Effector memory CD8-positive, alpha-beta T cell (primary cell): ENCODE data around the gene PPIG.
"Not testable (repeated sequence)": the region's sequence is repeated elsewhere in the genome, so short reads cannot be mapped to it uniquely, and the experiment has no call there.

Experiments used
- ATAC-seq: fragments of 150-1000 bp; cut with Tn5 transposase; replicated peaks from 2 replicates; pipeline ENCODE4 v1.10.0; 2021; ENCODE audit warnings: mild to moderate bottlenecking, moderate library complexity
- DNase-seq, 3 experiments: peaks; one replicate each; pipeline ENCODE4 v3.0.0; 2021
- H3K27ac Mint-ChIP-seq, 2 donors: one replicate each; pipeline ENCODE4 v1.8.0; 2022; ENCODE audit warnings: mild to moderate bottlenecking in 2 of 2, mixed read lengths in 2 of 2, moderate library complexity in 2 of 2
- H3K27me3 Mint-ChIP-seq, 2 donors: one replicate each; pipeline ENCODE4 v1.8.0; 2022; ENCODE audit warnings: mixed read lengths in 2 of 2
- H3K36me3 Mint-ChIP-seq: one replicate; pipeline ENCODE4 v1.8.0; 2022; ENCODE audit warnings: mild to moderate bottlenecking, moderate library complexity, mixed read lengths; ENCODE audit not compliant: insufficient read depth
- H3K4me1 Mint-ChIP-seq, 2 donors: one replicate each; pipeline ENCODE4 v1.8.0; 2022; ENCODE audit warnings: low read depth in 2 of 2, mixed read lengths in 2 of 2
- H3K4me3 Mint-ChIP-seq, 2 donors: one replicate each; pipeline ENCODE4 v1.8.0; 2022; ENCODE audit warnings: mild to moderate bottlenecking in 2 of 2, mixed read lengths in 2 of 2, moderate library complexity in 2 of 2
- H3K9me3 Mint-ChIP-seq, 2 donors: one replicate each; pipeline ENCODE4 v1.8.0; 2022; ENCODE audit warnings: mixed read lengths in 2 of 2

Gene PPIG

DNA sequence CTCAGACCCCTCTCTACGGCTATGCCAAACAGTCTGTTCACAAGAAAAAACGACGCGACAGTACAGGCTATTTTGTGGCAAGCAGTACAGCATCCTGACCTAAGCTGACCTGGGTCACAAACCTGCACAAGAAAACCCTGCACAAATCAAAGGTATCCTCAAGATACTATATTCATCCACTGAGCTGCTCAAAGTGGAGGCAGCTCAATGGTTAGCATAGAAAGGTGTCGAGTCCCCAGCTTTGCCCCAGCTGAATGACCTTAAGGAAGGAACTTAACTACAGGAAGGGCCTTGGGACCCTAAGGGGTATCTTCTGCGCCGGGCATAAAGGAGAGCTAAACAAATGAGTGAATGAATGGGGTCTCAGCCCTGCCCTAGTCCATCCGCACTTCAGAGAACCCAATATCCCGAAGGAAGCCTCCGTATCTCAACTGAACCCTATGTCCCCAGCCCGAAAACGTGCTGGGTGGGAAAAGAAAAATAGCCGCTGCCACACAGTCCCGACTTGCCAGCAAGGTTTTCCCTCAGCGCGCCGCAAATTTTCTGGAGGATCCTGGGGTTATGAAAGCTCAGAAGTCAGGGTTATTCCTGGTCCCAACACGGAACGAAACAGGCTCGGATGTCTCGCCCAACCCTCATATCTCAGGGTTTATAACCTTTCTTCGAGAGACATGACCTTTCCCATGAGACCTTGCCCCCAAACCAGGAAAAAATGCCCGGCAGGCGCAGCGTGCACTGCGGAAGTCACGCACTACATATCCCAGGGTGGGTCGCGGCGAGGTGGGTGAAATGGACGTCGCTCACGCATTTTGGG is 10.8 kb upstream of the PPIG start, which contains the start of gene FASTKD1:
TSS of gene FASTKD1 (minus strand) at position 706 of the 814 bp plus-strand sequence. CDS start 1,836 bp downstream, outside the sequence.
- Mint-ChIP-seq H3K27me3 (no peaks in the 10 kb centered on the region), H3K9me3 (no peaks in the 10 kb centered on the region), H3K27ac (peak within 1 kb of the TSS; percentile 87 to 89), H3K36me3 (peaks cover 2% of the 10 kb centered on the region), H3K4me1 (peaks cover 8 to 13% of the 10 kb centered on the region in 2 donors), H3K4me3 (peak within 1 kb of the TSS; percentile 96 to 98)
- DNase-seq (peak; percentile 73 to 75 (median 74)), ATAC-seq (peak; percentile 100)

GRCh38 chr2:169573974-169574299 is 10.2 kb upstream of the PPIG start:
- peak overlapping the region; percentile 96 to 98 for H3K4me3 Mint-ChIP-seq
- DNase-seq = no peak

GRCh38 chr2:169574539-169574938 is 9.6 kb upstream of the PPIG start:
- not testable (repeated sequence) for DNase-seq, ATAC-seq, H3K9me3 Mint-ChIP-seq, H3K4me3 Mint-ChIP-seq, H3K27ac Mint-ChIP-seq, H3K27me3 Mint-ChIP-seq, H3K36me3 Mint-ChIP-seq
- peaks cover 8 to 13% of the 10 kb centered on the region in 2 donors for H3K4me1 Mint-ChIP-seq

More at GRCh38 chr2:169573974-169574299, 10.2 kb upstream of the PPIG start:
- H3K36me3 Mint-ChIP-seq = peaks cover under 1% of the 10 kb centered on the region
- no peaks in the 10 kb centered on the region for H3K27me3 Mint-ChIP-seq
- ATAC-seq = no peak
- H3K9me3 Mint-ChIP-seq = no peaks in the 10 kb centered on the region
- peak overlapping the region; percentile 87 to 89 for H3K27ac Mint-ChIP-seq
- H3K4me1 Mint-ChIP-seq = peaks cover 8 to 13% of the 10 kb centered on the region in 2 donors

DNA sequence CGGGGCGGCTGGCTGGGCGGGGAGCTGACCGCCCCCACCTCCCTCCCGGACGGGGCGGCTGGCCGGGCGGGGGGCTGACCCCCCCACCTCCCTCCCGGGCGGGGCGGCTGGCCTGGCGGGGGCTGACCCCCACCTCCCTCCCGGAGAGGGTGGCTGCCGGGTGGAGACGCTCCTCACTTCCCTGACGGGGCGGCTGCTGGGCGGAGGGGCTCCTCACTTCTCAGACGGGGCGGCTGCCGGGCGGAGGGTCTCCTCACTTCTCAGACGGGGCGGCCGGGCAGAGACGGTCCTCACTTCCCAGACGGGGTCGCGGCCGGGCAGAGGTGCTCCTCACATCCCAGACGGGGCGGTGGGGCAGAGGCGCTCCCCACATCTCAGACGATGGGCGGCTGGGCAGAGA is 8.9 kb upstream of the PPIG start:
- not testable (repeated sequence) for DNase-seq, H3K27ac Mint-ChIP-seq, ATAC-seq, H3K27me3 Mint-ChIP-seq, H3K4me3 Mint-ChIP-seq, H3K36me3 Mint-ChIP-seq, H3K9me3 Mint-ChIP-seq, H3K4me1 Mint-ChIP-seq

GRCh38 chr2:169579044-169579443 is 5.1 kb upstream of the PPIG start:
- DNase-seq (no peak), ATAC-seq (no peak)
- peaks cover 2 to 3% of the 10 kb centered on the region in 2 donors for H3K4me1 Mint-ChIP-seq
- H3K27ac Mint-ChIP-seq = no peak overlapping the region
- H3K36me3 Mint-ChIP-seq = peaks cover 2% of the 10 kb centered on the region
- H3K4me3 Mint-ChIP-seq = no peak overlapping the region
- H3K9me3 Mint-ChIP-seq = peaks cover 0 to 2% of the 10 kb centered on the region in 2 donors
- no peaks in the 10 kb centered on the region for H3K27me3 Mint-ChIP-seq

DNA sequence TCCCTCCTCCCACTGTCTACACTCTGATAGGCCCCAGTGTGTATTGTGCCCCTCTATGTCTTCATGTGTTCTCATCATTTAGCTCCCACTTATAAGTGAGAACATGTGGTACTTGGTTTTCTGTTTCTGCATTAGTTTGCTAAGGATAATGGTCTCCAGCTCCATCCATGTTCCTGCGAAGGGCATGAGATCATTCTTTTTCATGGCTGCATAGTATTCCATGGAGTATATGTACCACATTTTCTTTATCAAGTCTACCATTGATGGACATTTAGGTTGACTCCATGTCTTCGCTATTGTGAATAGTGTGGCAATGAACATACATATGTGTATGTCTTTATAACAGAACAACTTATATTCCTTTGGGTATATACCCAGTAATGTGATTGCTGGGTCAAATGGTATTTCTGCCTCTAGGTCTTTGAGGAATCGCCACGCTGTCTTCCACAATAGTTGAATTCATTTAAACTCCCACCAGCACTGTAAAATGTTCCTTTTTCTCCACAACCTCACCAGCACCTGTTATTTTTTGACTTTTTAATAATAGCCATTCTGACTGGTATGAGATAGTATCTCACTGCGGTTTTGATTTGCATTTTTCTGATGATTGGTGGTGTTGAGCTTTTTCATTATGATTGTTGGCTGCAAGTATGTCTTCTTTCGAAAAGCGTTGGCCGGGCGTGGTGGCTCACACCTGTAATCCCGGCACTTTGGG is 1.4 kb upstream of the PPIG start:
- Mint-ChIP-seq H3K27ac (peak overlapping the region; percentile 100), H3K36me3 (peaks cover 16% of the 10 kb centered on the region), H3K4me1 (peaks cover 19 to 23% of the 10 kb centered on the region in 2 donors)
- not testable (repeated sequence) for ATAC-seq, H3K4me3 Mint-ChIP-seq, H3K27me3 Mint-ChIP-seq, H3K9me3 Mint-ChIP-seq, DNase-seq

- peak overlapping the region; percentile 100 for H3K27ac Mint-ChIP-seq
- peaks cover 21 to 27% of the 10 kb centered on the region in 2 donors for H3K4me1 Mint-ChIP-seq
- H3K9me3 Mint-ChIP-seq = peaks cover 0 to 2% of the 10 kb centered on the region in 2 donors
- peaks cover 20% of the 10 kb centered on the region for H3K36me3 Mint-ChIP-seq
- ATAC-seq (no peak), DNase-seq (no peak)
- no peaks in the 10 kb centered on the region for H3K27me3 Mint-ChIP-seq
- peak overlapping the region in 1 of 2 donors; percentile 99 for H3K4me3 Mint-ChIP-seq
These were observed 633 bp upstream of the PPIG start for GRCh38 chr2:169583518-169583917.

- peak overlapping the region; percentile 98 to 99 for H3K4me3 Mint-ChIP-seq
- DNase-seq (no peak), ATAC-seq (no peak)
- H3K27ac Mint-ChIP-seq = peak overlapping the region; percentile 100
- H3K4me1 Mint-ChIP-seq = peaks cover 34 to 46% of the 10 kb centered on the region in 2 donors
- H3K36me3 Mint-ChIP-seq = peaks cover 25% of the 10 kb centered on the region
- peaks cover 0 to 2% of the 10 kb centered on the region in 2 donors for H3K9me3 Mint-ChIP-seq
- no peaks in the 10 kb centered on the region for H3K27me3 Mint-ChIP-seq
These were observed 1.5 kb downstream of the PPIG start for GRCh38 chr2:169585673-169586072.

DNA sequence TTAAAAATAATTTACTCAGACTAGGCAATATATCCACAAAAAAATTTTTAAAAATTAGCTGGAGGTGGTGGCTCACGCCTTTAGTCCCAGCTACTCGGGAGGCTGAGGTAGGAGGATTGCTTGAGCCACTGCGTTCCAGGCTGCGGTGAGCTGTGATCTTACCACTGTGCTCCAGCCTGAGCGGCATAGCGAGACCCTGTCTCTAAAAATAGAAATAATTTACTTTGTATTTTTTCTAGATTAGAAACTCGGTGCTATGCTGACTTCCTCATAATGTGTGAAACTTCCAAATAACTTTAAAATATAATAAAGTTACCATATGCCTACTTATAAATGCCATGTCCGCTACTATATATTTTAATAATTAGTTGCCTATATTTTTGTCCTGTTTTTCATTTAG is 6.7 kb downstream of the PPIG start:
- Mint-ChIP-seq H3K27me3 (no peaks in the 10 kb centered on the region), H3K27ac (no peak overlapping the region), H3K4me1 (peaks cover 21 to 33% of the 10 kb centered on the region in 2 donors), H3K9me3 (no peaks in the 10 kb centered on the region), H3K4me3 (no peak overlapping the region), H3K36me3 (peaks cover 34% of the 10 kb centered on the region)
- ATAC-seq = no peak
- no peak for DNase-seq

DNA sequence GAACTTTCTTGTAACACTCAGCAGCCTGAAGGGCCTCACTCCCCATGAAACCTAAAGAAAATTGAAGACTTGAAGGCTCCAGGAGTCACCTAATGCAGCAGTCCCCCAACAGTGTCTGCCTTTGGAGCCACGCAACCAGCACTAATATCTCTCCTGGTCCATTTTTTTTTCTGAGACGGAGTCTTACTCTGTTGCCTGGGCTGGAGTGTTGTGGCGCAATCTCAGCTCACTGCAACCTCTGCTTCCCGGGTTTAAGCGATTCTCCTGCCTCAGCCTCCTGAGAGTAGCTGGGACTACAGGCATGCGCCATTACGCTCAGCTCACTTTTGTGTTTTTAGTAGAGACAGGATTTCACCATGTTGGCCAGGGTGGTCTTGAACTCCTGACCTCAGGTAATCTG is 12.4 kb downstream of the PPIG start:
- DNase-seq, H3K4me3 Mint-ChIP-seq, H3K9me3 Mint-ChIP-seq, H3K27me3 Mint-ChIP-seq, ATAC-seq: not testable (repeated sequence)
- Mint-ChIP-seq H3K27ac (peak overlapping the region; percentile 46 to 73), H3K36me3 (peaks cover 43% of the 10 kb centered on the region), H3K4me1 (peaks cover 21 to 24% of the 10 kb centered on the region in 2 donors)

DNA sequence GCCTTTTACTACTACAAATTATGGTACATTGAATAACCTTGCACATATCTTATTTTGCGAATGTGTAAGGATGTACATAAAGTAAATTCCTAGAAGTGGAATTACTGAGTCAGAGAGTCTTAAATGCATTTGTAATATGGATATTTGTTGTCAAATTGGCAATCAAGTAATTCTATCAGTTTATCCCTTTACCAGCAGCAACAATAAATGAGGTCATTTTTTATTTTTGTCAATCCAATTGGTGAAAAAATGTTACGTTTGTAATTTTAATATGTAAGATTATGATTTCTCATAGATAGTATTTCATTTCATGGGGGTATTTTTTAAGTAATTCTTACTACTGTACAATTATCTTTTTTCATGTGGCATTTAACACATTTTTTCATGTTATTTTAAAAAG is 14.8 kb downstream of the PPIG start:
- Mint-ChIP-seq H3K27me3 (no peaks in the 10 kb centered on the region), H3K4me3 (no peak overlapping the region), H3K9me3 (no peaks in the 10 kb centered on the region), H3K27ac (no peak overlapping the region), H3K4me1 (peaks cover 24 to 32% of the 10 kb centered on the region in 2 donors), H3K36me3 (peaks cover 35% of the 10 kb centered on the region)
- ATAC-seq = no peak
- DNase-seq = no peak

DNA sequence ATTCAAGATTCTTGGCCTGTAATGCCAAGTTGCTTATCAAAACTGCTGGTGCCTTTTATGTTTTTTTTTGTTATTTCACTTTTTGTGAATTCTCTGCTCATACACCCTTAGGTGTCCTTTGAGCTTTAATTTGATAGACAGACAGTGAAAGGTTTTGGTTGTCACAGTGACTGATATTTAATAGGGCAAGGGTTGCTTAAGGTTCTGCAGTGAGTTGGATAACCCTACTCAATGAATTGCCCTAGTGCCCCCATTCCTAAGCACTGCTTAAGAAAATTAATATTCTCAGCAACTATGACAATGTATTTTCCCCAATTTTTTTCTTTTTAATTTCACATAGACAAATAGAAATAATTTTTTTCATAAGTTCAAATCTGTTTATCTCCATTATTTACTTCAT is 15.4 kb downstream of the PPIG start:
- H3K9me3 Mint-ChIP-seq = no peaks in the 10 kb centered on the region
- no peak overlapping the region for H3K27ac Mint-ChIP-seq
- ATAC-seq (no peak), DNase-seq (no peak)
- no peaks in the 10 kb centered on the region for H3K27me3 Mint-ChIP-seq
- H3K4me1 Mint-ChIP-seq = peaks cover 24 to 32% of the 10 kb centered on the region in 2 donors
- H3K4me3 Mint-ChIP-seq = no peak overlapping the region
- H3K36me3 Mint-ChIP-seq = peaks cover 36% of the 10 kb centered on the region

DNA sequence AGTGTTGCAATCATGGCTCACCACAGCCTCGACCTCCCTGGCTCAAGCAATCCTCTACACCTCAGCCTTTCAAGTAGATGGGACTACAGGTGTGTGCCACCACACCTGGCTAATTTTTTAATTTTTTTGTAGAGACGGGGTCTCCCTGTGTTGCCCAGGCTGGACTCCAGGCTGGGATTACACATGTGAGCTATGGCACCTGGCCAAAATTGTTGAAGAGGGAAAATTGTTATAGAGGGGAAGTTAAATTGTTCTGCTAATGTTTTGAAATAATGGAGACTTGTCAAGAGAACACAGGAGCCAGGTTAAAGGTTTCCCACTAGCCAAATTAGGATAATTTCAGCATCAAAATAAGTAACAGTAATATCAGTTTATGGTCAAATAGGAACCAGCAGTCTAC is 25.1 kb downstream of the PPIG start:
- peaks cover 0 to 7% of the 10 kb centered on the region in 2 donors for H3K4me1 Mint-ChIP-seq
- H3K36me3 Mint-ChIP-seq = peaks cover 92% of the 10 kb centered on the region
- DNase-seq = no peak
- H3K4me3 Mint-ChIP-seq = no peak overlapping the region
- H3K9me3 Mint-ChIP-seq = no peaks in the 10 kb centered on the region
- H3K27me3 Mint-ChIP-seq = no peaks in the 10 kb centered on the region
- no peak for ATAC-seq
- H3K27ac Mint-ChIP-seq = peak overlapping the region in 1 of 2 donors; percentile 52

DNA sequence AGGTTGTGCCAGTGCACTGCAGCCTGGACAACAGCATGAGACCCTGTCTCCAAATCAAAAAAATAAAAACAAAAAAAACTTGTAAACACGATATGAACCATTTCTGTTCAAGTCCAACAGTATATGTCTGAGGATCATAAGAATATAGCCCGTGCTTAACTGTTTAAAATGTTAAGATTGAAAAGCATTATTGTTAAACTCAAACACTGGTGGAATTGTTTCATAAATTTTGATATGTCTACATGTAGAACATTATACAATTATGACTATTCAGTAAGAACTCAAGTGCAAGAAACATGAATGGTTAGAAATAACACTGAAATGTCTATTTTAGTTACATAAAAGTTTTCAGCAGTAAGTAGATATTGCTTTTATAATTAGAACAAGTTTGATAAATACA is 29.7 kb downstream of the PPIG start:
- no peak overlapping the region for H3K27ac Mint-ChIP-seq
- peaks cover 71% of the 10 kb centered on the region for H3K36me3 Mint-ChIP-seq
- H3K27me3 Mint-ChIP-seq = no peaks in the 10 kb centered on the region
- H3K9me3 Mint-ChIP-seq = no peaks in the 10 kb centered on the region
- ATAC-seq = no peak
- no peak overlapping the region for H3K4me3 Mint-ChIP-seq
- no peak for DNase-seq
- peaks cover 5 to 29% of the 10 kb centered on the region in 2 donors for H3K4me1 Mint-ChIP-seq
